ENCODE results near the gene NEUROD6.

DNA sequence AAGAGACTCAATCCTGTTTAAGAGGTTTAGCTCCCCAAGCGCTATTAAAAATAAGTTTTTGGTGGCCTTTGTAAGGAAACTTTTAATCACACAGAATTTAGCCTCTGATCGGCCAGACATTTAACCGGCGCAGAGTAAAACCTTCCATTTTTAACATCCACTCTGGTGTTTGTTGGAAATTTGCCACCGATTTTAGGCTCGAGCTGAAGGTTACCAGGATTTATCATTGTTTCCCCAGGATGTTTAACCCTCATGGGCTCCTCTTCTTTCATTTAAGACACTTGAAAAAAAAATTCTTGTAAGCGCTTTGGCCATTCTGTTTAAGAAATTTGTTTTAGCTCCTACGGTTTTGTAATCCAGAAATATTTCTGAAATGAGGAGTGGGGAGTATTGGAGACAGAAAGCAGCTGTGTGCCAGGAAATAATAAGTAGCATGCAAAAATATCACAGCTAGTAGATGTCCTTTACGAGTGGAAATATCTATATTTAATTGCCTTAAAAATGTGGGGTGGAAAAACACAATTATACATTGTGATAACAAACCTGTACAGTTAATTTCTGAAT is 3.4 kb downstream of the NEUROD6 start:
- TF ChIP-seq, protein P1, sequence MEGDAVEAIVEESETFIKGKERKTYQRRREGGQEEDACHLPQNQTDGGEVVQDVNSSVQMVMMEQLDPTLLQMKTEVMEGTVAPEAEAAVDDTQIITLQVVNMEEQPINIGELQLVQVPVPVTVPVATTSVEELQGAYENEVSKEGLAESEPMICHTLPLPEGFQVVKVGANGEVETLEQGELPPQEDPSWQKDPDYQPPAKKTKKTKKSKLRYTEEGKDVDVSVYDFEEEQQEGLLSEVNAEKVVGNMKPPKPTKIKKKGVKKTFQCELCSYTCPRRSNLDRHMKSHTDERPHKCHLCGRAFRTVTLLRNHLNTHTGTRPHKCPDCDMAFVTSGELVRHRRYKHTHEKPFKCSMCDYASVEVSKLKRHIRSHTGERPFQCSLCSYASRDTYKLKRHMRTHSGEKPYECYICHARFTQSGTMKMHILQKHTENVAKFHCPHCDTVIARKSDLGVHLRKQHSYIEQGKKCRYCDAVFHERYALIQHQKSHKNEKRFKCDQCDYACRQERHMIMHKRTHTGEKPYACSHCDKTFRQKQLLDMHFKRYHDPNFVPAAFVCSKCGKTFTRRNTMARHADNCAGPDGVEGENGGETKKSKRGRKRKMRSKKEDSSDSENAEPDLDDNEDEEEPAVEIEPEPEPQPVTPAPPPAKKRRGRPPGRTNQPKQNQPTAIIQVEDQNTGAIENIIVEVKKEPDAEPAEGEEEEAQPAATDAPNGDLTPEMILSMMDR (conservative IDR thresholded peaks at IDR 0.05; ENCODE audit: low read length) = no peak
- no peak for TF ChIP-seq EZH2phosphoT487 (IDR thresholded peaks at IDR 0.05; ENCODE audit: borderline replicate concordance, low read depth, low read length)
